Measurements from ENCODE around the gene EFS. TPM values are rescaled to one million over a fixed set of nuclear protein-coding genes. Genes with fewer than 3 reads are reported as not detected.

The EFS gene
- total and polyA plus RNA-seq, 10 of the 15 experiments (the other 5 are each of a cell fraction or from before 2014, with no cell fraction given): 0.08 TPM; not detected in 9

DNA sequence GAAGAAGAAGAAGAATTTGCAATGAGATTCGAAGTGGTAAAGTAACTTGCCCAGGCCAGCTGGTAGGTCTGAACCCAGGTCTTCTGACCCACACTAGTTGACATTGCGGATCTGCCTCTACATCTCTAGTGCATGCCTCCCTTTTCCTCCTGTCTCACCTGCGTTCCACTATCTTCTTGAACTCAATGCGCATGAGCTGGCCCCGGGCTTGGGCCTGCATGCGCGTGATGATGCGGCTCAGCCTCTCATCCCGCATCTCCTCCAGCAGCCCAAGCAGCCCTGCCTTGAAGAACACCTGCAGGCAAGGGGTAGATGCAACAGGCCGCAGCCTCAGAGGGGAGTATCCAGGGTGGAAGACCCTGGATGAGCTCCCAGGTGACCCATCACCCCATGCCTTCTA is 31.2 kb upstream of the EFS start (continued):
- TF ChIP-seq, protein P1, sequence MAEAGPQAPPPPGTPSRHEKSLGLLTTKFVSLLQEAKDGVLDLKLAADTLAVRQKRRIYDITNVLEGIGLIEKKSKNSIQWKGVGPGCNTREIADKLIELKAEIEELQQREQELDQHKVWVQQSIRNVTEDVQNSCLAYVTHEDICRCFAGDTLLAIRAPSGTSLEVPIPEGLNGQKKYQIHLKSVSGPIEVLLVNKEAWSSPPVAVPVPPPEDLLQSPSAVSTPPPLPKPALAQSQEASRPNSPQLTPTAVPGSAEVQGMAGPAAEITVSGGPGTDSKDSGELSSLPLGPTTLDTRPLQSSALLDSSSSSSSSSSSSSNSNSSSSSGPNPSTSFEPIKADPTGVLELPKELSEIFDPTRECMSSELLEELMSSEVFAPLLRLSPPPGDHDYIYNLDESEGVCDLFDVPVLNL (IDR thresholded peaks at IDR 0.05; ENCODE audit: low read depth, low read length): no peak
- TF ChIP-seq, protein P2, sequence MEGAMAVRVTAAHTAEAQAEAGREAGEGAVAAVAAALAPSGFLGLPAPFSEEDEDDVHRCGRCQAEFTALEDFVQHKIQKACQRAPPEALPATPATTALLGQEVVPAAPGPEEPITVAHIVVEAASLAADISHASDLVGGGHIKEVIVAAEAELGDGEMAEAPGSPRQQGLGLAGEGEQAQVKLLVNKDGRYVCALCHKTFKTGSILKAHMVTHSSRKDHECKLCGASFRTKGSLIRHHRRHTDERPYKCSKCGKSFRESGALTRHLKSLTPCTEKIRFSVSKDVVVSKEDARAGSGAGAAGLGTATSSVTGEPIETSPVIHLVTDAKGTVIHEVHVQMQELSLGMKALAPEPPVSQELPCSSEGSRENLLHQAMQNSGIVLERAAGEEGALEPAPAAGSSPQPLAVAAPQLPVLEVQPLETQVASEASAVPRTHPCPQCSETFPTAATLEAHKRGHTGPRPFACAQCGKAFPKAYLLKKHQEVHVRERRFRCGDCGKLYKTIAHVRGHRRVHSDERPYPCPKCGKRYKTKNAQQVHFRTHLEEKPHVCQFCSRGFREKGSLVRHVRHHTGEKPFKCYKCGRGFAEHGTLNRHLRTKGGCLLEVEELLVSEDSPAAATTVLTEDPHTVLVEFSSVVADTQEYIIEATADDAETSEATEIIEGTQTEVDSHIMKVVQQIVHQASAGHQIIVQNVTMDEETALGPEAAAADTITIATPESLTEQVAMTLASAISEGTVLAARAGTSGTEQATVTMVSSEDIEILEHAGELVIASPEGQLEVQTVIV (IDR thresholded peaks at IDR 0.05; ENCODE audit: borderline replicate concordance, partially characterized antibody): no peak
- TF ChIP-seq MEF2A (IDR thresholded peaks at IDR 0.05; ENCODE audit: insufficient read depth, low read depth, low read length) (no peak), CREB1 (IDR thresholded peaks at IDR 0.05; ENCODE audit: low read depth) (no peak), POU2F2 (IDR thresholded peaks at IDR 0.05; ENCODE audit: borderline replicate concordance, low read depth, low read length) (no peak), ASH2L (IDR thresholded peaks at IDR 0.05; ENCODE audit: borderline replicate concordance, low read depth) (no peak), ZNF384 (IDR thresholded peaks at IDR 0.05; ENCODE audit: borderline replicate concordance, low read depth, low read length) (no peak), RBBP5 (conservative IDR thresholded peaks at IDR 0.05) (no peak), BCL11A (IDR thresholded peaks at IDR 0.05; ENCODE audit: low read depth, low read length) (no peak)
- TF ChIP-seq, protein P3, sequence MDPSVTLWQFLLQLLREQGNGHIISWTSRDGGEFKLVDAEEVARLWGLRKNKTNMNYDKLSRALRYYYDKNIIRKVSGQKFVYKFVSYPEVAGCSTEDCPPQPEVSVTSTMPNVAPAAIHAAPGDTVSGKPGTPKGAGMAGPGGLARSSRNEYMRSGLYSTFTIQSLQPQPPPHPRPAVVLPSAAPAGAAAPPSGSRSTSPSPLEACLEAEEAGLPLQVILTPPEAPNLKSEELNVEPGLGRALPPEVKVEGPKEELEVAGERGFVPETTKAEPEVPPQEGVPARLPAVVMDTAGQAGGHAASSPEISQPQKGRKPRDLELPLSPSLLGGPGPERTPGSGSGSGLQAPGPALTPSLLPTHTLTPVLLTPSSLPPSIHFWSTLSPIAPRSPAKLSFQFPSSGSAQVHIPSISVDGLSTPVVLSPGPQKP (IDR thresholded peaks at IDR 0.05; ENCODE audit: low read depth, low read length): no peak
